GM15510 (cell line): Measurements from ENCODE around the gene HTATSF1.

Experiments used
- POLR2A ChIP-seq: IDR thresholded peaks from 3 replicates; pipeline ENCODE4 v1.6.1; 2011; ENCODE audit warnings: borderline replicate concordance; ENCODE audit not compliant: insufficient read length; ENCODE audit errors: extremely low read depth

The HTATSF1 gene

GRCh38 chrX:136497556-136498052, at the start of gene HTATSF1:
Gene HTATSF1, plus strand, starts transcription at chrX:136497592. Its CDS starts 93 bp downstream, at chrX:136497685.
- no peak for TF ChIP-seq POLR2A

GRCh38 chrX:136447968-136448367, 49.4 kb upstream of the HTATSF1 start:
- TF ChIP-seq POLR2A = no peak

DNA sequence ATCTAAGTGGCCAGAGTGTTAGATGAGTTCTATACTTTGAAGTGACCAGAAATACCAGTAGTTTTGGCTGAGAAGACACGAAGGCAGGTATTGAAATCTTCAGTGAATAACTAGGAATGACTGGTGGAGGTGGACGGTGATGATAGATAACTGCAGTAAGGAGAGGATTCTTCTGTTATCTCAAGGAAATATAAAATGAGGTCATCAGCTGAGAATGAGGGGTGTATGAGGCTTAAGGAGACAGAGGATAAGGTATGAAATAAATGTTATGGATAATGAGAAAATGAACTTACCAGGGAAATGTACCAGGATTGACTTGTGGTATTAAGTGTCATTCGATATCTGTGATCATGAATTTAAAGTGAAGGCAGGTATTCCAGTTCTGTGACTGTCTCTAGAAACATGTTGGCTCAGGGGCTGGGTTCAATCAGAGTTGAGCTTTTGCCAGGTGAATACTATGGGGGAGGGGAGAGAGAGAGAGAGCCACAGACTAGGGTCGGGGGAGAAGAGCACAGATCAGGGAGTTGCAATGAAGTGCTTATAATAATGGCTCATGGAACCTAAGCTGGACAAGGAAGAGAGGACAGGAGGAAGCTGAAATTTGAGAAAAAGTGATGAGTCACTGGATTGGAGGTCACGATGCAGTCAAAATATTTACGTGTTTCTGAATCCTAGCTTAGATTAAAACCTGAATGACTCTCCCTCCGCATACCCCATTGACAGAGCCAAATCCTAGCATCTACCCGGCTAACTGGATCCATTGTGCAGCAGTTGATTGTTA, 47.2 kb upstream of the HTATSF1 start:
- TF ChIP-seq POLR2A = no peak

- no peak for TF ChIP-seq POLR2A
Measured at GRCh38 chrX:136452614-136453013, 44.8 kb upstream of the HTATSF1 start.

DNA sequence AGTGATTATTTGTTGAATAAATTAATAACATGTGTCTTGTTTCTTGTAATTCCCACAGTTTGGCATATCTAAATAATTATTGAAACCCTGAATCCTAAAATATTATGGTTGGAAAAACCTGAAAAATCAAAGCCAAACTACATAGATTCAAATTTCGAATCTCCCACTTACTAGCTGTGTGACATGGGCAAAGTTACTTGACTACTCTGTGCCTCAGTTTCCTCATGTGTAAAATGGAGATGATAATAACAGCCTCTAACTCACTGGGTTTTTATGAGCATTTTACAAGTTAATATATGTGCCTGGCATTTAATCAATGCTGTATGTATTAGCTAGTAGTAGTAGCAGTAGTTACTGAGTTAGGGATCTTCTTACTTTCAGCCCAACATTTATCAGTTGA, 44.3 kb upstream of the HTATSF1 start:
- no peak for TF ChIP-seq POLR2A

DNA sequence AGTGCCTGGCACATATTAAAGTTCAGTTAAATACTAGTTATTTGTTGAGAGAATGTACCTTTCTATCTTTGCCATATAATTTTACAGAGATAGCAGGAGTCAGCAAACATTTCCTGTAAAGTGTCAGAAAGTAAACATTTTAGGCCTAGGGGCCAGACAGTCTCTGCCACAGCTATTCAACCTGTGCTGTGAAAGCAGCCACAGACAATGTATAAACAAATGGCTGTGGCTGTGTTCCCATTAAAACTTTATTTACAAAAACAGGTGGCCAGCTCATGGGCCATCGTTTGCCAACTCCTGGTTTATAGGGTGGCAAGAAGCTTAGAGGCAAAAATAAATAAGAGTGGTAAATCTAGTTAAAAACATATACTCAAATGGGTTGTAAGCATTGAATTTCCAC, 43.6 kb upstream of the HTATSF1 start:
- TF ChIP-seq POLR2A = no peak

GRCh38 chrX:136456133-136456532, 41.3 kb upstream of the HTATSF1 start:
- no peak for TF ChIP-seq POLR2A

DNA sequence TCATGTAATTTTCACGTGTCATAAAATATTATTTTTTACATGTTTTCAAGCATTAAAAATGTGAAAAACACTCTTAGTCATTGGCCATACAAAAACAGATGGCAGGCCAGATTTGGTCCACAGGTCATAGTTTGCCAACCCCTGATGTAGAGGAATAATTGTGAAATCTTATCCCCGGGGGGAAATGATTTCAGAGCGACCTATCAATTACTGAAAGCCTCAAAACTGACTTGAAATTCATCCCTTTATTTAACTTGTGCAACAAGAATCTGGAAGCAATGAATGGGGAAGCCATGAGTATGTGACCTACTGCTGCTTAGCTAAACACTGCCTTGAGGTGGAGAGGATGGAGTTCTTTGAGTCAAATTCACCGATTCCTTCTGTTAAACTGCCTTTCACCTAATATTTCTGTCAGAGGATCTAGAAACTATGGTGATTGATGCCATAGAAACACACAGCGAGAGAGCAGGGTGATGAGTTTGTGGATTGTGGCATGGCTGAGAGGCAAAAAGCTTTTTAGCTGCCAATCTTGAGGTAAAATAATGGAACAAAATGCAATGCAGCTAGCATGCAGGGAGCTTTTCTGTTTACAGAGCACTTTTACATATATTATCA, 40.0 kb upstream of the HTATSF1 start:
- TF ChIP-seq POLR2A = no peak

DNA sequence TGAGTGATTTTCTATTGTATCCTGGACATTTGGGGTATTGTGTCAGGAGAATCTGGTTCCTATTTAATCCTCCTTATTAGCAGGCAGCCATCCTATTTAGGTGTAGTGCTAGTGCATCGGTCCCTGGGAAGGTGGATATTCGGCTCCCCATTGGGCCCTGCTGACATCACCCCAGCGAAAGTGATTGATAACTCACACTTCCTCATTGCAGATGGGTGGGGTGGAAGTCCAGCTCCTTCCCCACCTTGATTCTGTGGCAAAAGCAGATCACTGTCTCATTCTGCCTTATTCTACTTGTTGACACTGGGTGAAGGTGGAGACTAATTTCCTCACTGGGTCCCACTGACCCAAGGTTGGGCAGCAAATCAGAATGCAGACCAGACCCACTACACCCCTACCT, 32.8 kb upstream of the HTATSF1 start:
- no peak for TF ChIP-seq POLR2A

GRCh38 chrX:136467303-136467702, 30.1 kb upstream of the HTATSF1 start:
- TF ChIP-seq POLR2A = no peak

GRCh38 chrX:136468391-136469103, 28.8 kb upstream of the HTATSF1 start:
- TF ChIP-seq POLR2A = no peak

- TF ChIP-seq POLR2A = no peak
Measured at GRCh38 chrX:136473663-136474062, 23.7 kb upstream of the HTATSF1 start.

DNA sequence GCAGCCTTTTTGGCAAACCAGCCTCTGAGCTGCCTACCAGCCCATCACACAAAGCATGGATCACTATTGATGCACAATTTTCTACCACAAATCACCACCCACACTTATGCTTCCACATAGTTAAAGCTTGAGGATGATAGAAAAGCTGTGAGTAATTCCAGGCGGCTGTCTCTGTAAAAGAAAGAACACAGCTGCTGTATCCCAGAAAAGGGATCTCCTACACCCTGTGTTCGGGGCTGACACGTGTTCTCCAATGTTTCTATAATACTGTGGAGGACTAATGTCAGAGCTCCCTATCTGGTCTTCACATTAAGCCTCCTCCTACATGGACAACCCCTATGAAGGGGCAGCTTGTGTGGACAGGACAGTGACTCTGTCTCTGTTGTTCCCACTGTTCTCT, 22.2 kb upstream of the HTATSF1 start:
- no peak for TF ChIP-seq POLR2A

DNA sequence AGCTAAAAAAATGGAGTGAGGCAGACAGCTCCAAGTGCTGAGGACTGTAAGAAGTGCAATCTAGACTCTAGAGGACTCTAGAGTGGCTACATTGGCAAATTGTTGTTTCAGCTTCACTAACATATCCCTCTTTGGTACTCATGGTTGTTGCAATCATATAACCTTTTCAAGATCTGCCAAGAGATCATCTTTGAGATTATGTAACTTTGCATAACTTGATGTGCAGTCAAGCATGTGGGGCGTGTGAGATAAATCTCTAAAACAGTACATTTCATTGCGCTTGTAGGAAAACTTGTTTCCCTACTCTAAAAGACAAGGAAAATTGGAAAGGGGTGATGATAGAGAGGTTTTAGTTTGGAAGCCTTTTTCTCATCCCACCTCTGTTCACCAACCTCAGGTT, 20.9 kb upstream of the HTATSF1 start:
- no peak for TF ChIP-seq POLR2A

- TF ChIP-seq POLR2A = no peak
Measured at GRCh38 chrX:136477026-136477425, 20.4 kb upstream of the HTATSF1 start.
